HEK293 (cell line): ENCODE results near the gene IQGAP3.

Experiments used
- SALL2 ChIP-seq: fragments of 450-650 bp; formaldehyde crosslinking; IDR thresholded peaks from 2 replicates; pipeline ENCODE4 v1.5.0; 2017; ENCODE audit warnings: missing biosample characterization, mild to moderate bottlenecking, missing genetic modification characterization, borderline replicate concordance
- SETDB1 ChIP-seq: IDR thresholded peaks from one replicate; pipeline ENCODE4 v1.6.1; 2017; ENCODE audit warnings: mild to moderate bottlenecking, low read length, moderate library complexity, mixed read lengths; ENCODE audit not compliant: insufficient read length
- SP2 ChIP-seq: fragments of 450-650 bp; formaldehyde crosslinking; IDR thresholded peaks from 2 replicates; pipeline ENCODE4 v1.5.1; 2016; ENCODE audit warnings: missing biosample characterization, missing genetic modification characterization
- TCF7L2 ChIP-seq: IDR thresholded peaks from 2 replicates; pipeline ENCODE4 v1.6.1; 2011; ENCODE audit warnings: low read depth, mild to moderate bottlenecking, inconsistent platforms, low read length, moderate library complexity, borderline replicate concordance
- ZBTB20 ChIP-seq: fragments of 450-650 bp; formaldehyde crosslinking; IDR thresholded peaks from 2 replicates; pipeline ENCODE4 v1.5.1; 2016; ENCODE audit warnings: missing biosample characterization, missing genetic modification characterization
- ZFP37 ChIP-seq: fragments of 450-650 bp; formaldehyde crosslinking; IDR thresholded peaks from 2 replicates; pipeline ENCODE4 v1.5.1; 2016; ENCODE audit warnings: missing biosample characterization, missing genetic modification characterization
- ZNF23 ChIP-seq: fragments of 450-650 bp; formaldehyde crosslinking; IDR thresholded peaks from 2 replicates; pipeline ENCODE4 v1.5.1; 2016; ENCODE audit warnings: missing biosample characterization, missing genetic modification characterization, borderline replicate concordance
- ZNF350 ChIP-seq: fragments of 450-650 bp; formaldehyde crosslinking; IDR thresholded peaks from 2 replicates; pipeline ENCODE4 v1.5.0; 2017; ENCODE audit warnings: missing biosample characterization, mild to moderate bottlenecking, missing genetic modification characterization
- ZNF664 ChIP-seq: fragments of 450-650 bp; formaldehyde crosslinking; IDR thresholded peaks from 2 replicates; pipeline ENCODE4 v1.5.1; 2016; ENCODE audit warnings: missing biosample characterization, missing genetic modification characterization
- TF ChIP-seq, protein P1 (sequence below): fragments of 450-650 bp; formaldehyde crosslinking; IDR thresholded peaks from 2 replicates; pipeline ENCODE4 v1.5.1; 2017; ENCODE audit warnings: missing biosample characterization, missing genetic modification characterization
- TF ChIP-seq, protein P2 (sequence below): fragments of 450-650 bp; formaldehyde crosslinking; IDR thresholded peaks from 2 replicates; pipeline ENCODE4 v1.5.1; 2016; ENCODE audit warnings: missing biosample characterization, missing genetic modification characterization

DNA sequence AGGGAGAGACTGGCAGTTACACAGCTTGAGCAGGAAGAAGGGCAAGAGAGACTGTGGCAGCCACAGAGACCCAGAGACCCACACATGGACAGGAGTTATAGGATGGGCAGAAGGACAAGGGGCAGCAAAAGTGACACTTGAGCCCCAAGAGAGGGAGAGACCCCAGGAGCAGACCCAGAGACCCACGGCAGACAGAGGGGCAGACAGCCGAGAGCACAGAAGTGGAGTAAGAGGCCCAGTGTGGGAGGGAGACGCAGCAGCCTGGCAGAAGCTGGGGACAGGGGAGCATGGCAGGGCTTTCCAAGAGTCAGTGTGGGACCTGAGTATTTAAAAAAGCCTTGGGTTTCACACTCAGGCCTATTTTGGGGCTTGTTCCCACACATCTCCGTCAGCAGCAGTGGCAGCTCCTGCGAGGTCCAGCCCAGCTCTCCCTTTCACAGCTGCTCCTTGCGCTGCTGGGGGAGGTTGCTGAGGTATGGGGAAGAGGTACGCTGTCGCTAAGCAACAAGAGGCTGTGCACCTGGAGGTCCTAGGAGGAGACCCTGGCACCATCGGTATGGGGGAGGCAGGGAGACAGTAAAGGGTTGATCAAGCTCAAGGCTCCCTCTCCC is 62.8 kb downstream of the IQGAP3 start:
- TF ChIP-seq, protein P1, sequence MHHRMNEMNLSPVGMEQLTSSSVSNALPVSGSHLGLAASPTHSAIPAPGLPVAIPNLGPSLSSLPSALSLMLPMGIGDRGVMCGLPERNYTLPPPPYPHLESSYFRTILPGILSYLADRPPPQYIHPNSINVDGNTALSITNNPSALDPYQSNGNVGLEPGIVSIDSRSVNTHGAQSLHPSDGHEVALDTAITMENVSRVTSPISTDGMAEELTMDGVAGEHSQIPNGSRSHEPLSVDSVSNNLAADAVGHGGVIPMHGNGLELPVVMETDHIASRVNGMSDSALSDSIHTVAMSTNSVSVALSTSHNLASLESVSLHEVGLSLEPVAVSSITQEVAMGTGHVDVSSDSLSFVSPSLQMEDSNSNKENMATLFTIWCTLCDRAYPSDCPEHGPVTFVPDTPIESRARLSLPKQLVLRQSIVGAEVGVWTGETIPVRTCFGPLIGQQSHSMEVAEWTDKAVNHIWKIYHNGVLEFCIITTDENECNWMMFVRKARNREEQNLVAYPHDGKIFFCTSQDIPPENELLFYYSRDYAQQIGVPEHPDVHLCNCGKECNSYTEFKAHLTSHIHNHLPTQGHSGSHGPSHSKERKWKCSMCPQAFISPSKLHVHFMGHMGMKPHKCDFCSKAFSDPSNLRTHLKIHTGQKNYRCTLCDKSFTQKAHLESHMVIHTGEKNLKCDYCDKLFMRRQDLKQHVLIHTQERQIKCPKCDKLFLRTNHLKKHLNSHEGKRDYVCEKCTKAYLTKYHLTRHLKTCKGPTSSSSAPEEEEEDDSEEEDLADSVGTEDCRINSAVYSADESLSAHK (tag by site-specific recombination), result no peak
- no peak for TF ChIP-seq ZFP37 (tag by site-specific recombination)
- no peak for TF ChIP-seq ZNF350
- TF ChIP-seq SP2 (tag by site-specific recombination), result no peak
- TF ChIP-seq, protein P2, sequence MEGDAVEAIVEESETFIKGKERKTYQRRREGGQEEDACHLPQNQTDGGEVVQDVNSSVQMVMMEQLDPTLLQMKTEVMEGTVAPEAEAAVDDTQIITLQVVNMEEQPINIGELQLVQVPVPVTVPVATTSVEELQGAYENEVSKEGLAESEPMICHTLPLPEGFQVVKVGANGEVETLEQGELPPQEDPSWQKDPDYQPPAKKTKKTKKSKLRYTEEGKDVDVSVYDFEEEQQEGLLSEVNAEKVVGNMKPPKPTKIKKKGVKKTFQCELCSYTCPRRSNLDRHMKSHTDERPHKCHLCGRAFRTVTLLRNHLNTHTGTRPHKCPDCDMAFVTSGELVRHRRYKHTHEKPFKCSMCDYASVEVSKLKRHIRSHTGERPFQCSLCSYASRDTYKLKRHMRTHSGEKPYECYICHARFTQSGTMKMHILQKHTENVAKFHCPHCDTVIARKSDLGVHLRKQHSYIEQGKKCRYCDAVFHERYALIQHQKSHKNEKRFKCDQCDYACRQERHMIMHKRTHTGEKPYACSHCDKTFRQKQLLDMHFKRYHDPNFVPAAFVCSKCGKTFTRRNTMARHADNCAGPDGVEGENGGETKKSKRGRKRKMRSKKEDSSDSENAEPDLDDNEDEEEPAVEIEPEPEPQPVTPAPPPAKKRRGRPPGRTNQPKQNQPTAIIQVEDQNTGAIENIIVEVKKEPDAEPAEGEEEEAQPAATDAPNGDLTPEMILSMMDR (tag by site-specific recombination), result no peak
- TF ChIP-seq ZNF664 (tag by site-specific recombination), result no peak
- TF ChIP-seq ZBTB20 (tag by site-specific recombination), result no peak
- TF ChIP-seq ZNF23, result no peak
- no peak for TF ChIP-seq SETDB1
- TF ChIP-seq TCF7L2, result no peak
- no peak for TF ChIP-seq SALL2
